HG03439 (cell line): ENCODE results near the gene TRIM17.

ENCODE experiments used
- ATAC-seq: cut with Tn5 transposase; IDR thresholded peaks from one replicate; pipeline ENCODE4 v1.9.1; 2021; ENCODE audit warnings: mild to moderate bottlenecking, moderate library complexity; ENCODE audit not compliant: unreplicated experiment

TRIM17 gene

GRCh38 chr1:228404107-228404720, 12.4 kb downstream of the TRIM17 start:
- no peak for ATAC-seq

GRCh38 chr1:228403231-228403631, 13.4 kb downstream of the TRIM17 start:
- ATAC-seq = no peak

- no peak for ATAC-seq
These were observed 14.0 kb downstream of the TRIM17 start for GRCh38 chr1:228402641-228403025.

- ATAC-seq = no peak
These were observed 14.7 kb downstream of the TRIM17 start for GRCh38 chr1:228401782-228402640.

- ATAC-seq = no peak
These were observed 15.8 kb downstream of the TRIM17 start for GRCh38 chr1:228400692-228401454.

- ATAC-seq = no peak
These were observed 16.4 kb downstream of the TRIM17 start for GRCh38 chr1:228400237-228400651.

- ATAC-seq = no peak
These were observed 17.0 kb downstream of the TRIM17 start for GRCh38 chr1:228399531-228400236.

- ATAC-seq = no peak
These were observed 17.8 kb downstream of the TRIM17 start for GRCh38 chr1:228398741-228399461.

GRCh38 chr1:228397966-228398365, 18.7 kb downstream of the TRIM17 start:
- no peak for ATAC-seq

GRCh38 chr1:228396770-228397662, 19.6 kb downstream of the TRIM17 start:
- no peak for ATAC-seq

- no peak for ATAC-seq
These were observed 21.9 kb downstream of the TRIM17 start for GRCh38 chr1:228394571-228395394.

- ATAC-seq = no peak
These were observed 22.7 kb downstream of the TRIM17 start for GRCh38 chr1:228393811-228394570.

GRCh38 chr1:228393268-228393701, 23.4 kb downstream of the TRIM17 start:
- no peak for ATAC-seq

GRCh38 chr1:228392111-228392936, 24.3 kb downstream of the TRIM17 start:
- no peak for ATAC-seq

GRCh38 chr1:228391411-228392020, 25.1 kb downstream of the TRIM17 start:
- no peak for ATAC-seq

GRCh38 chr1:228390649-228391048, 26.0 kb downstream of the TRIM17 start:
- ATAC-seq = no peak
